ENCODE results near the gene ZNF708.
"Not testable (repeated sequence)": the region's sequence is repeated elsewhere in the genome, so short reads cannot be mapped to it uniquely, and the experiment has no call there.

Gene ZNF708

GRCh38 chr19:21326169-21326568, 3.0 kb downstream of the ZNF708 start:
- in situ Hi-C loops (cut with MboI; ENCODE audit: low sequenced_read_pairs, unreplicated experiment), result no loop called here
- DNase-seq (ENCODE audit: low spot score), result no peak
- TF ChIP-seq CTCF (IDR thresholded peaks at IDR 0.05; ENCODE audit: borderline replicate concordance, control extremely low read depth, extremely low read depth, insufficient read depth, missing control alignments), result no peak

- no peak for DNase-seq (ENCODE audit: low spot score)
- no peak for TF ChIP-seq CTCF (IDR thresholded peaks at IDR 0.05; ENCODE audit: borderline replicate concordance, control extremely low read depth, extremely low read depth, insufficient read depth, missing control alignments)
- in situ Hi-C loops (cut with MboI; ENCODE audit: low sequenced_read_pairs, unreplicated experiment), result no loop called here
Measured at GRCh38 chr19:21323000-21323399, 6.2 kb downstream of the ZNF708 start.

- no peak for TF ChIP-seq CTCF (IDR thresholded peaks at IDR 0.05; ENCODE audit: borderline replicate concordance, control extremely low read depth, extremely low read depth, insufficient read depth, missing control alignments)
- DNase-seq (ENCODE audit: low spot score), result no peak
Measured at GRCh38 chr19:21322528-21322927, 6.7 kb downstream of the ZNF708 start.

GRCh38 chr19:21321996-21322395, 7.2 kb downstream of the ZNF708 start:
- TF ChIP-seq CTCF (IDR thresholded peaks at IDR 0.05; ENCODE audit: borderline replicate concordance, control extremely low read depth, extremely low read depth, insufficient read depth, missing control alignments), result no peak
- no peak for DNase-seq (ENCODE audit: low spot score)
- in situ Hi-C loops (cut with MboI; ENCODE audit: low sequenced_read_pairs, unreplicated experiment), result no loop called here

More at GRCh38 chr19:21322528-21322927, 6.7 kb downstream of the ZNF708 start:
- in situ Hi-C loops (cut with MboI; ENCODE audit: low sequenced_read_pairs, unreplicated experiment), result no loop called here

GRCh38 chr19:21321134-21321533, 8.1 kb downstream of the ZNF708 start:
- in situ Hi-C loops (cut with MboI; ENCODE audit: low sequenced_read_pairs, unreplicated experiment), result no loop called here

GRCh38 chr19:21317821-21318220, 11.4 kb downstream of the ZNF708 start:
- in situ Hi-C loops (cut with MboI; ENCODE audit: low sequenced_read_pairs, unreplicated experiment), result no loop called here
- no peak for TF ChIP-seq CTCF (IDR thresholded peaks at IDR 0.05; ENCODE audit: borderline replicate concordance, control extremely low read depth, extremely low read depth, insufficient read depth, missing control alignments)
- DNase-seq (ENCODE audit: low spot score), result no peak

More at GRCh38 chr19:21321134-21321533, 8.1 kb downstream of the ZNF708 start:
- no peak for TF ChIP-seq CTCF (IDR thresholded peaks at IDR 0.05; ENCODE audit: borderline replicate concordance, control extremely low read depth, extremely low read depth, insufficient read depth, missing control alignments)
- DNase-seq (ENCODE audit: low spot score), result no peak

- no peak for DNase-seq (ENCODE audit: low spot score)
- in situ Hi-C loops (cut with MboI; ENCODE audit: low sequenced_read_pairs, unreplicated experiment), result no loop called here
- TF ChIP-seq CTCF (IDR thresholded peaks at IDR 0.05; ENCODE audit: borderline replicate concordance, control extremely low read depth, extremely low read depth, insufficient read depth, missing control alignments), result no peak
Measured at GRCh38 chr19:21314676-21315075, 14.5 kb downstream of the ZNF708 start.

- in situ Hi-C loops (cut with MboI; ENCODE audit: low sequenced_read_pairs, unreplicated experiment); DNase-seq (ENCODE audit: low spot score): not testable (repeated sequence)
Measured at GRCh38 chr19:21312807-21313206, 16.4 kb downstream of the ZNF708 start.

Data from GM13976 (cell line).